C4-2B (cell line): ENCODE results near the gene ZFYVE28.

Experiments
- ZFX ChIP-seq: fragments of 450-650 bp; IDR thresholded peaks from 2 replicates; pipeline ENCODE4 v1.6.1; 2017
- TF ChIP-seq, protein P1 (sequence below): fragments of 450-650 bp; conservative IDR thresholded peaks from 2 replicates; pipeline ENCODE4 v1.5.1; 2017; ENCODE audit warnings: mild to moderate bottlenecking

DNA sequence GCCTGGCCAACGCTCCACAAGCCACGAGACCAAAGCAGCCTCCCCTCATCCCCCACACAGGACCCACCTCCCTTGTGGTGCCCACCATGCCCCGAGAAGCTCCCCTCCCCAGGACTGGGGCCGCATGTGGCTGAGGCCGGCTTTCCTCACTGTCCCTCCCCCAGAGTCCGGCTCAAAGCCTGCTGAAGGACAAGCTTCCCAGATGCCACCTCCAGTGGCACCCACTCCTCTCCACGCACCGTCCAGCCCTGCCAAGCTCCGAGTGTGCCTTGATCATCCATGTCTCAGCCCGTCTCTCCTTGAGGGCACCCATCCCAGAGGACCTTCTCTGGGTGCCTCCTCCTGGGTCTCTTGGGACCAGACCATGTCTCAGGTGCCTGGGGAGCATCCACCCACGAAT, 97.7 kb downstream of the ZFYVE28 start:
- TF ChIP-seq, protein P1, sequence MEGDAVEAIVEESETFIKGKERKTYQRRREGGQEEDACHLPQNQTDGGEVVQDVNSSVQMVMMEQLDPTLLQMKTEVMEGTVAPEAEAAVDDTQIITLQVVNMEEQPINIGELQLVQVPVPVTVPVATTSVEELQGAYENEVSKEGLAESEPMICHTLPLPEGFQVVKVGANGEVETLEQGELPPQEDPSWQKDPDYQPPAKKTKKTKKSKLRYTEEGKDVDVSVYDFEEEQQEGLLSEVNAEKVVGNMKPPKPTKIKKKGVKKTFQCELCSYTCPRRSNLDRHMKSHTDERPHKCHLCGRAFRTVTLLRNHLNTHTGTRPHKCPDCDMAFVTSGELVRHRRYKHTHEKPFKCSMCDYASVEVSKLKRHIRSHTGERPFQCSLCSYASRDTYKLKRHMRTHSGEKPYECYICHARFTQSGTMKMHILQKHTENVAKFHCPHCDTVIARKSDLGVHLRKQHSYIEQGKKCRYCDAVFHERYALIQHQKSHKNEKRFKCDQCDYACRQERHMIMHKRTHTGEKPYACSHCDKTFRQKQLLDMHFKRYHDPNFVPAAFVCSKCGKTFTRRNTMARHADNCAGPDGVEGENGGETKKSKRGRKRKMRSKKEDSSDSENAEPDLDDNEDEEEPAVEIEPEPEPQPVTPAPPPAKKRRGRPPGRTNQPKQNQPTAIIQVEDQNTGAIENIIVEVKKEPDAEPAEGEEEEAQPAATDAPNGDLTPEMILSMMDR = no peak
- no peak for TF ChIP-seq ZFX
